Esophagus muscularis mucosa (tissue), 4 donors: ENCODE results near the gene PACRG. TPM values are rescaled to one million over a fixed set of nuclear protein-coding genes. Genes with fewer than 3 reads are reported as not detected.

Experiments
- DNase-seq: peaks from one replicate; pipeline ENCODE4 v3.0.0-alpha.2; 2017; ENCODE audit errors: extremely low spot score
- H3K27ac ChIP-seq, 4 donors: fragments of 200-600 bp; sonication (generic); replicated peaks in 1 of 4; 1 replicate in 3 of 4; 2 replicates in 1 of 4; pipeline ENCODE4 v1.5.1; 2016 to 2019; ENCODE audit warnings: mild to moderate bottlenecking in 1 of 4
- H3K27me3 ChIP-seq, 4 donors: fragments of 200-600 bp; sonication (generic); one replicate each; pipeline versions ENCODE4 v1.5.1 to v1.6.0; 2016 to 2019
- H3K36me3 ChIP-seq, 4 donors: fragments of 200-600 bp; sonication (generic); one replicate each; pipeline ENCODE4 v1.5.1; 2016 to 2019
- H3K4me1 ChIP-seq, 4 donors: fragments of 200-600 bp; sonication (generic); one replicate each; pipeline ENCODE4 v1.5.1; 2016 to 2019
- H3K4me3 ChIP-seq, 4 donors: fragments of 200-600 bp; sonication (generic); 1 replicate in 2 of 4; 2 replicates in 2 of 4; pipeline ENCODE4 v1.5.1; 2016 to 2019; ENCODE audit warnings: mild to moderate bottlenecking in 4 of 4, moderate library complexity in 1 of 4
- H3K9me3 ChIP-seq, 4 donors: fragments of 200-600 bp; sonication (generic); 1 replicate in 3 of 4; 2 replicates in 1 of 4; pipeline ENCODE4 v1.5.1; 2016 to 2019
- CTCF ChIP-seq, 3 experiments: fragments of 200-600 bp in 2 of 3; fragments of 450-650 bp in 1 of 3; sonication (generic) in 2 of 3; IDR thresholded peaks; one replicate each; pipeline ENCODE4 v1.5.1; 2017 to 2019; ENCODE audit warnings: antibody characterized with exemption in 3 of 3, mild to moderate bottlenecking in 2 of 3, moderate library complexity in 1 of 3
- EP300 ChIP-seq: sonication (generic); formaldehyde crosslinking; IDR thresholded peaks from one replicate; pipeline ENCODE4 v1.6.1; 2017; ENCODE audit warnings: antibody characterized with exemption
- POLR2A ChIP-seq: fragments of 450-650 bp; IDR thresholded peaks from one replicate; pipeline ENCODE4 v1.6.1; 2017; ENCODE audit warnings: antibody characterized with exemption, moderate library complexity, mild to moderate bottlenecking, low read depth
- POLR2AphosphoS5 ChIP-seq, 2 donors: sonication (generic); formaldehyde crosslinking; IDR thresholded peaks; one replicate each; pipeline ENCODE4 v1.6.1; 2017; ENCODE audit warnings: antibody characterized with exemption in 2 of 2
- WGBS: methylation state at CpG from one replicate; pipeline ENCODE4 v1.1.5; 2018; 5-methylcytosine and 5-hydroxymethylcytosine counted together
- intact Hi-C: fragments of 100-400 bp; cut with DNase I; formaldehyde crosslinking; loops from one replicate; pipeline ENCODE4 v1.15.1; 2023
- total RNA-seq, 4 donors: library from RNA; depleted of rRNA; stranded (reverse); fragments of >200 nt; gene quantifications; one replicate each; pipeline versions ENCODE4 v1.1.0 to v1.2.1, GENCODE V29; 2016

Gene PACRG
- total RNA-seq, 4 donors from 2014 or later: 1.3 to 3.5 (median 1.8) TPM; not detected in 1

- Histone ChIP-seq H3K27ac (no peak overlapping the region), H3K36me3 (no peaks in the 10 kb centered on the region), H3K4me1 (no peaks in the 10 kb centered on the region), H3K27me3 (no peaks in the 10 kb centered on the region), H3K9me3 (no peaks in the 10 kb centered on the region), H3K4me3 (no peak overlapping the region)
- WGBS: 95% methylated on average over 6 of the region's 6 CpGs
- DNase-seq: no peak
- intact Hi-C loops: no loop called here
- TF ChIP-seq POLR2A (no peak), CTCF (IDR thresholded peaks at IDR 0.05) (no peak), POLR2AphosphoS5 (IDR thresholded peaks at IDR 0.05) (no peak), EP300 (no peak)
Measured at GRCh38 chr6:162846723-162847122, 118.9 kb downstream of the PACRG start.

GRCh38 chr6:162849269-162849668, 121.5 kb downstream of the PACRG start:
- no peak for DNase-seq
- TF ChIP-seq POLR2A (no peak), EP300 (no peak)
- no peaks in the 10 kb centered on the region for H3K9me3 ChIP-seq
- no peaks in the 10 kb centered on the region for H3K36me3 ChIP-seq
- no peaks in the 10 kb centered on the region for H3K27me3 ChIP-seq
- intact Hi-C loops: no loop called here
- WGBS: 70% methylated on average over 4 of the region's 4 CpGs
- no peak overlapping the region for H3K4me3 ChIP-seq
- no peaks in the 10 kb centered on the region for H3K4me1 ChIP-seq
- H3K27ac ChIP-seq: no peak overlapping the region

GRCh38 chr6:162852192-162852591, 124.4 kb downstream of the PACRG start:
- no peak for DNase-seq
- no peaks in the 10 kb centered on the region for H3K27me3 ChIP-seq
- 89% methylated on average over 5 of the region's 6 CpGs for WGBS
- H3K4me3 ChIP-seq: no peak overlapping the region
- no peaks in the 10 kb centered on the region for H3K9me3 ChIP-seq
- peaks cover 0 to 9% (median 4%) of the 10 kb centered on the region in 4 donors for H3K4me1 ChIP-seq
- H3K36me3 ChIP-seq: no peaks in the 10 kb centered on the region
- intact Hi-C loops: no loop called here
- TF ChIP-seq POLR2A (no peak), CTCF (IDR thresholded peaks at IDR 0.05) (no peak), EP300 (no peak), POLR2AphosphoS5 (IDR thresholded peaks at IDR 0.05) (no peak)
- no peak overlapping the region for H3K27ac ChIP-seq

GRCh38 chr6:162852840-162853577, 125.2 kb downstream of the PACRG start:
- H3K27ac ChIP-seq: no peak overlapping the region
- H3K27me3 ChIP-seq: no peaks in the 10 kb centered on the region
- no peaks in the 10 kb centered on the region for H3K9me3 ChIP-seq
- DNase-seq: no peak
- H3K36me3 ChIP-seq: no peaks in the 10 kb centered on the region
- WGBS: 86% methylated on average over 9 of the region's 9 CpGs
- no peak overlapping the region for H3K4me3 ChIP-seq
- H3K4me1 ChIP-seq: peaks cover 0 to 12% (median 6%) of the 10 kb centered on the region in 4 donors
- intact Hi-C loops: no loop called here
- TF ChIP-seq POLR2A (no peak), CTCF (IDR thresholded peaks at IDR 0.05) (no peak), POLR2AphosphoS5 (IDR thresholded peaks at IDR 0.05) (no peak), EP300 (no peak)

GRCh38 chr6:162854228-162854627, 126.5 kb downstream of the PACRG start:
- 96% methylated on average over 1 of the region's 1 CpG for WGBS
- Histone ChIP-seq H3K27me3 (no peaks in the 10 kb centered on the region), H3K27ac (no peak overlapping the region), H3K4me1 (peaks cover 0 to 12% (median 6%) of the 10 kb centered on the region in 4 donors), H3K9me3 (no peaks in the 10 kb centered on the region), H3K36me3 (no peaks in the 10 kb centered on the region), H3K4me3 (no peak overlapping the region)
- TF ChIP-seq CTCF (IDR thresholded peaks at IDR 0.05) (no peak), POLR2A (no peak), POLR2AphosphoS5 (IDR thresholded peaks at IDR 0.05) (no peak), EP300 (no peak)
- intact Hi-C loops: no loop called here
- no peak for DNase-seq
